Measurements from ENCODE around the gene TMSB15C.

Gene TMSB15C

DNA sequence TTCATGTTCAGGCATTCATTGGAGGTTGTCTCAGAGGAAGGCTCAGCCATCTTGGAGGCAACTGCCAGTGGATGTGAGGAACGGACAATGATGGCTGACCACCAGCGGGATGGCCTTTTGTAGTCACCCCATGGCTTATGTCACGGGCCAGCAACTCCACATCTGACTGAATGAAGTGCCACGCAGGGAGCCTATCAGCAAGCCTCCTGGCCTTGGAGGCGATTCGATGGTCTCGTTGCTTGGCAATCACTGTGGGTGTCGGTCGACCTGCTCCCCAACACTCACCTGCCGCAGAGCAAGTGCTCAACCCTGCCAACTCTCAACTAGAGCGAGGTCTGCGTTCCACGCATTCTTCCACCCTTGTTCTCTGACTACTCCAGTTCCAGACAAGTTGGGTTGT is 28.9 kb downstream of the TMSB15C start:
- DNase-seq = no peak

DNA sequence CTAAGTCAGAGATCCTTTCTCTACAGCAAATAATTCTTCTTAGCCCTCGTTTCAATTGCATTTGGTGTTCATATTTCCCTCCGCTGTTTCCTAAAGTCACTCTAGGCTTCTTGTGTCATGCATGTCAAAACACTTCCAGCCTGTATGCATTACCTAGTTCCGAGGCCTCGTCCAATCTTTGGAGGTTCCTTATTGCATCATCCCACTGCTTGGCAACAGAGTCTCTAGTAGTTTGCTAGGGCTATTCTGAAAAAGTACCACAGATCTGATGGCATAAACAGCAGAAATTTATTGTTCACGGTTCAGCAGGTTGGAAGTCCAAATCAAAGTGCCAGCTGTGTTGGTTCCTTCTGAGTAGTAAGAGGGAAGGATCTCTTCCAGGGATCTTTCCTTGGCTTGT is 30.4 kb downstream of the TMSB15C start:
- no peak for DNase-seq

DNA sequence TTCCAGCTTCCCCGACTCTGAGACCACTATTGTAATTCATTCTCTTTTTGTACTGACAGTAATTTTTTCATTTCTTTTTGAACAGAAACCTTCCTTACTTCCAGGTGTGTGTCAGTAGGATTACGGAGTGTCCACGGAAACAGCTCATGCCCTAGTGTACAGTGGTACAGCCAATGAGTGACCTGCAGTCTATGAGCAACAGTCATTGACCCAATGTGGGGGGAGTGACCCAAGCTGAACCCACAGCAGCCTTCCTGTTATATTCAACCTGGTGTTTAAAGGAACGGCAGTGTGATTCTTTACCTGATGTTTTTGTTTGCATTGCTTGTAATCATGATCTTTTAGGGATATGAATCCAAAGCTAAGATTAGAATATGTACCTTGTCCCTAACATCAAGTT is 35.0 kb downstream of the TMSB15C start:
- DNase-seq = no peak

DNA sequence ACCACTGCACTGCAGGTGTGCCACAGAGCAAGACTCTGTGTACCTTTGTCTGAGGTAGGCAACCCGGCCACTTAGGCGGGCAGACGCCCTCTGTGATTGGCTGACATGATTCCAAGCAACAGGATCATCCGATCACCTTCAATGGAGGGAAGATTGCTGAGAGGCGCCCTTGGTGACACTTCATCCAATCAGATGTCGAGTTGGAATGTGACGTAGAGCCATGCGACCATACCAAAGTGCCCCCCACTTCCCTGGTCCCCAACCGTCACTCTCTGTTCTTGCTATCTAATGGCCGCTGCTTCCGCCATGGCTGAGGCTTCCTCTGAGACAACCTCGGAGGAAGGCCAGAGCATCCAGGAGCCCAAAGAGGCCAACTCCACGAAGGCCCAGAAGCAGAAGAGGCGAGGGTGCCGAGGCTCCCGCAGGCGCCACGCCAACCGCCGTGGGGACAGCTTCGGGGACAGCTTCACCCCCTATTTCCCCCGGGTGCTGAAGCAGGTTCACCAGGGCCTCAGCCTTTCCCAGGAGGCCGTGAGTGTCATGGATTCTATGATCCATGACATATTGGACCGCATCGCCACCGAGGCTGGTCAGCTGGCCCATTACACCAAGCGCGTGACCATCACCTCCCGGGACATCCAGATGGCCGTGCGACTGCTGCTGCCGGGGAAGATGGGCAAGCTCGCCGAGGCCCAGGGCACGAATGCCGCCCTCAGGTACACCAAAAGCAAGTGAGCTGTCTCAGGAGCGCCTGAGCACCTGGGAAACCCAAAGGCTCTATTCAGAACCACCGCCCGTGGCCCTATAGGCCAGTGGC is 36.1 kb downstream of the TMSB15C start, which contains the start of gene H2BW2:
Gene H2BW2, plus strand, starts transcription at position 268 of the 817 bp plus-strand sequence. Its CDS starts 39 bp downstream, at position 307.
- DNase-seq = no peak

Measured in anterior cingulate cortex (tissue), 58 donors.